ENCODE data around the gene STAM.
"Not testable (repeated sequence)": the region's sequence is repeated elsewhere in the genome, so short reads cannot be mapped to it uniquely, and the experiment has no call there.

STAM gene

GRCh38 chr10:17682236-17682946 is 38.4 kb downstream of the STAM start:
- no peak for DNase-seq

- DNase-seq: no peak
Observed at GRCh38 chr10:17683541-17683940, 39.6 kb downstream of the STAM start.

- DNase-seq: no peak
Observed at GRCh38 chr10:17684537-17684936, 40.6 kb downstream of the STAM start.

GRCh38 chr10:17685233-17685840 is 41.4 kb downstream of the STAM start:
- no peak for DNase-seq

GRCh38 chr10:17687117-17687831 is 43.3 kb downstream of the STAM start:
- no peak for DNase-seq

GRCh38 chr10:17689137-17689536 is 45.2 kb downstream of the STAM start:
- no peak for DNase-seq

GRCh38 chr10:17693009-17693408 is 49.1 kb downstream of the STAM start:
- no peak for DNase-seq

- DNase-seq: no peak
Observed at GRCh38 chr10:17698696-17699095, 54.7 kb downstream of the STAM start.

- DNase-seq: no peak
Observed at GRCh38 chr10:17701301-17701700, 57.4 kb downstream of the STAM start.

- no peak for DNase-seq
Observed at GRCh38 chr10:17703706-17704105, 59.8 kb downstream of the STAM start.

- no peak for DNase-seq
Observed at GRCh38 chr10:17708821-17709220, 64.9 kb downstream of the STAM start.

GRCh38 chr10:17709492-17709891 is 65.5 kb downstream of the STAM start:
- DNase-seq: no peak

GRCh38 chr10:17710181-17710580 is 66.2 kb downstream of the STAM start:
- no peak for DNase-seq

- DNase-seq: no peak
Observed at GRCh38 chr10:17712053-17712452, 68.1 kb downstream of the STAM start.

GRCh38 chr10:17712717-17713471 is 68.9 kb downstream of the STAM start:
- no peak for DNase-seq

GRCh38 chr10:17713758-17714157 is 69.8 kb downstream of the STAM start:
- no peak for DNase-seq

GRCh38 chr10:17716161-17716560 is 72.2 kb downstream of the STAM start:
- DNase-seq: no peak

- not testable (repeated sequence) for DNase-seq
Observed at GRCh38 chr10:17722317-17723014, 78.5 kb downstream of the STAM start.

GRCh38 chr10:17725703-17726102 is 81.8 kb downstream of the STAM start:
- no peak for DNase-seq

- no peak for DNase-seq
Observed at GRCh38 chr10:17729630-17730029, 85.7 kb downstream of the STAM start.

GRCh38 chr10:17730667-17731066 is 86.7 kb downstream of the STAM start:
- no peak for DNase-seq

GRCh38 chr10:17731331-17732020 is 87.5 kb downstream of the STAM start:
- no peak for DNase-seq
